ENCODE data around the gene ELP5. TPM values are rescaled to one million over a fixed set of nuclear protein-coding genes. Genes with fewer than 3 reads are reported as not detected.

Gene ELP5
- polyA plus RNA-seq, 4 donors = 40.3 to 55.8 (median 50.5) TPM

GRCh38 chr17:7307686-7308624 lies 55.9 kb downstream of the ELP5 start:
- no peak for DNase-seq (ENCODE audit: low read depth in 4 of 4, low spot score in 3 of 4)

GRCh38 chr17:7308625-7309433 lies 56.8 kb downstream of the ELP5 start:
- no peak for DNase-seq (ENCODE audit: low read depth in 4 of 4, low spot score in 3 of 4)

Other genes starting within 250 kb of the ELP5 start
- gene RNASEK, start 239.6 kb upstream of the ELP5 start, polyA plus RNA-seq (ENCODE audit: insufficient read length in 4 of 4) = 100 to 1,000 TPM; 174 to 227 (median 189) TPM
- gene BCL6B, start 229.2 kb upstream of the ELP5 start, polyA plus RNA-seq (ENCODE audit: insufficient read length in 4 of 4) = 10 to 100 TPM; 25.7 to 30.7 (median 28.3) TPM
- 1 to 10 TPM; 2.7 to 4.8 (median 3.9) TPM for gene SLC16A13, start 216.2 kb upstream of the ELP5 start, polyA plus RNA-seq (ENCODE audit: insufficient read length in 4 of 4)
- under 1 TPM; 0.41 to 0.67 (median 0.59) TPM for gene SLC16A11, start 208.1 kb upstream of the ELP5 start, polyA plus RNA-seq (ENCODE audit: insufficient read length in 4 of 4)
- gene CLEC10A, start 172.0 kb upstream of the ELP5 start, polyA plus RNA-seq (ENCODE audit: insufficient read length in 4 of 4) = 1 to 10 TPM; 1.3 to 1.9 (median 1.4) TPM
- gene ASGR2, start 137.4 kb upstream of the ELP5 start, polyA plus RNA-seq (ENCODE audit: insufficient read length in 4 of 4) = 1 to 10 TPM in 3 of 4 donors, under 1 TPM in 1; 0.91 to 2.5 (median 1.7) TPM
- 1 to 10 TPM; 4.6 to 8.1 (median 5.2) TPM for gene ASGR1, start 72.8 kb upstream of the ELP5 start, polyA plus RNA-seq (ENCODE audit: insufficient read length in 4 of 4)
- 10 to 100 TPM; 30.3 to 40.3 (median 32.9) TPM for gene DLG4, start 32.4 kb upstream of the ELP5 start, polyA plus RNA-seq (ENCODE audit: insufficient read length in 4 of 4)
- gene ACADVL, start 32.3 kb upstream of the ELP5 start, polyA plus RNA-seq (ENCODE audit: insufficient read length in 4 of 4) = 100 to 1,000 TPM; 421 to 519 (median 462) TPM
- 10 to 100 TPM; 49.9 to 65.1 (median 50.9) TPM for gene DVL2, start 17.7 kb upstream of the ELP5 start, polyA plus RNA-seq (ENCODE audit: insufficient read length in 4 of 4)
- 10 to 100 TPM; 57.4 to 66.4 (median 60.9) TPM for gene PHF23, start 12.8 kb upstream of the ELP5 start, polyA plus RNA-seq (ENCODE audit: insufficient read length in 4 of 4)
- gene GABARAP, start 9.8 kb upstream of the ELP5 start, polyA plus RNA-seq (ENCODE audit: insufficient read length in 4 of 4) = 100 to 1,000 TPM; 389 to 496 (median 451) TPM
- gene CTDNEP1, start 481 bp upstream of the ELP5 start, polyA plus RNA-seq (ENCODE audit: insufficient read length in 4 of 4) = 100 to 1,000 TPM; 147 to 167 (median 159) TPM
- gene CLDN7, start 10.3 kb downstream of the ELP5 start, polyA plus RNA-seq (ENCODE audit: insufficient read length in 4 of 4) = 10 to 100 TPM; 45.0 to 66.0 (median 51.8) TPM
- 1 to 10 TPM; 1.8 to 2.9 (median 2.5) TPM for gene SLC2A4, start 29.5 kb downstream of the ELP5 start, polyA plus RNA-seq (ENCODE audit: insufficient read length in 4 of 4)
- gene YBX2, start 42.4 kb downstream of the ELP5 start, polyA plus RNA-seq (ENCODE audit: insufficient read length in 4 of 4) = 1 to 10 TPM; 2.9 to 4.2 (median 3.4) TPM
- gene EIF5A, start 55.4 kb downstream of the ELP5 start, polyA plus RNA-seq (ENCODE audit: insufficient read length in 4 of 4) = 100 to 1,000 TPM; 297 to 355 (median 333) TPM
- 100 to 1,000 TPM in 2 of 4 donors, 10 to 100 TPM in 2; 86.3 to 106 (median 99.6) TPM for gene GPS2, start 63.1 kb downstream of the ELP5 start, polyA plus RNA-seq (ENCODE audit: insufficient read length in 4 of 4)
- 10 to 100 TPM; 28.3 to 33.3 (median 30.7) TPM for gene NEURL4, start 77.1 kb downstream of the ELP5 start, polyA plus RNA-seq (ENCODE audit: insufficient read length in 4 of 4)
- gene ACAP1, start 84.3 kb downstream of the ELP5 start, polyA plus RNA-seq (ENCODE audit: insufficient read length in 4 of 4) = 1 to 10 TPM; 5.7 to 9.1 (median 6.0) TPM
- 10 to 100 TPM; 12.4 to 13.6 (median 12.9) TPM for gene KCTD11, start 99.9 kb downstream of the ELP5 start, polyA plus RNA-seq (ENCODE audit: insufficient read length in 4 of 4)
- gene TMEM95, start 102.9 kb downstream of the ELP5 start, polyA plus RNA-seq (ENCODE audit: insufficient read length in 4 of 4) = not detected
- 1 to 10 TPM; 3.2 to 7.2 (median 4.5) TPM for gene TNK1, start 128.9 kb downstream of the ELP5 start, polyA plus RNA-seq (ENCODE audit: insufficient read length in 4 of 4)
- gene PLSCR3, start 142.3 kb downstream of the ELP5 start, polyA plus RNA-seq (ENCODE audit: insufficient read length in 4 of 4) = 10 to 100 TPM; 30.5 to 46.3 (median 38.1) TPM
- gene TMEM256, start 151.9 kb downstream of the ELP5 start, polyA plus RNA-seq (ENCODE audit: insufficient read length in 4 of 4) = 100 to 1,000 TPM in 1 of 4 donors, 10 to 100 TPM in 3; 78.9 to 105 (median 86.2) TPM
- 10 to 100 TPM; 22.8 to 32.6 (median 24.9) TPM for gene NLGN2, start 155.6 kb downstream of the ELP5 start, polyA plus RNA-seq (ENCODE audit: insufficient read length in 4 of 4)
- gene SPEM1, start 168.1 kb downstream of the ELP5 start, polyA plus RNA-seq (ENCODE audit: insufficient read length in 4 of 4) = under 1 TPM in 1 of 4 donors, not detected in 3; 0.09 TPM
- gene SPEM2, start 173.4 kb downstream of the ELP5 start, polyA plus RNA-seq (ENCODE audit: insufficient read length in 4 of 4) = under 1 TPM in 2 of 4 donors, not detected in 2; 0.12 TPM
- not detected for gene SPEM3, start 176.6 kb downstream of the ELP5 start, polyA plus RNA-seq (ENCODE audit: insufficient read length in 4 of 4)
- gene TMEM102, start 183.2 kb downstream of the ELP5 start, polyA plus RNA-seq (ENCODE audit: insufficient read length in 4 of 4) = 1 to 10 TPM; 3.6 to 5.6 (median 4.3) TPM
- gene FGF11, start 187.3 kb downstream of the ELP5 start, polyA plus RNA-seq (ENCODE audit: insufficient read length in 4 of 4) = 1 to 10 TPM; 6.0 to 8.6 (median 7.8) TPM
- 10 to 100 TPM; 10.1 to 11.7 (median 11.3) TPM for gene CHRNB1, start 192.8 kb downstream of the ELP5 start, polyA plus RNA-seq (ENCODE audit: insufficient read length in 4 of 4)
- 10 to 100 TPM; 38.6 to 47.4 (median 44.3) TPM for gene ZBTB4, start 227.4 kb downstream of the ELP5 start, polyA plus RNA-seq (ENCODE audit: insufficient read length in 4 of 4)
- under 1 TPM in 3 of 4 donors, not detected in 1; 0.16 to 0.22 (median 0.21) TPM for gene SLC35G6, start 229.2 kb downstream of the ELP5 start, polyA plus RNA-seq (ENCODE audit: insufficient read length in 4 of 4)
- gene POLR2A, start 232.2 kb downstream of the ELP5 start, polyA plus RNA-seq (ENCODE audit: insufficient read length in 4 of 4) = 100 to 1,000 TPM; 117 to 158 (median 121) TPM